ENCODE results near the gene RAB3B.

DNA sequence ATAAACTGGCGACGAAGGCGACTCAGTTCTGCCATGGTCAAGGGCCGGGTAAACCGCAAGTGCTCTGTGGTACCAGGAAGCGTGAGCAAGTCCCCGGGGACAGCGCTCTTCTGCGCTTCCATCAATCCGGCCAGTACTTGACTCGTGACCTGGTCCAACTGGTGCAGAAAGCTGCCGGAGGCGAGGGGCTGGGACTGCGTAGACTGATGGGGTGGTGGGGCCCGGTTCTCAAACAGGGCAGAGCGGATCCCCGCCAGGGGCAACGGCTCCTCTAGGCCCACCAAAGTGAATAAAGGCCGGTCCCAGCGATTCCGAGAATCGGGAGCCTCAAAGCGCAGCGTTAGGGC, 42.3 kb upstream of the RAB3B start:
- TF ChIP-seq EZH2 (IDR thresholded peaks at IDR 0.05; ENCODE audit: borderline replicate concordance, low read length) = no peak
- TF ChIP-seq, protein P1, sequence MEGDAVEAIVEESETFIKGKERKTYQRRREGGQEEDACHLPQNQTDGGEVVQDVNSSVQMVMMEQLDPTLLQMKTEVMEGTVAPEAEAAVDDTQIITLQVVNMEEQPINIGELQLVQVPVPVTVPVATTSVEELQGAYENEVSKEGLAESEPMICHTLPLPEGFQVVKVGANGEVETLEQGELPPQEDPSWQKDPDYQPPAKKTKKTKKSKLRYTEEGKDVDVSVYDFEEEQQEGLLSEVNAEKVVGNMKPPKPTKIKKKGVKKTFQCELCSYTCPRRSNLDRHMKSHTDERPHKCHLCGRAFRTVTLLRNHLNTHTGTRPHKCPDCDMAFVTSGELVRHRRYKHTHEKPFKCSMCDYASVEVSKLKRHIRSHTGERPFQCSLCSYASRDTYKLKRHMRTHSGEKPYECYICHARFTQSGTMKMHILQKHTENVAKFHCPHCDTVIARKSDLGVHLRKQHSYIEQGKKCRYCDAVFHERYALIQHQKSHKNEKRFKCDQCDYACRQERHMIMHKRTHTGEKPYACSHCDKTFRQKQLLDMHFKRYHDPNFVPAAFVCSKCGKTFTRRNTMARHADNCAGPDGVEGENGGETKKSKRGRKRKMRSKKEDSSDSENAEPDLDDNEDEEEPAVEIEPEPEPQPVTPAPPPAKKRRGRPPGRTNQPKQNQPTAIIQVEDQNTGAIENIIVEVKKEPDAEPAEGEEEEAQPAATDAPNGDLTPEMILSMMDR (IDR thresholded peaks at IDR 0.05; ENCODE audit: low read length) = no peak
